Skin epidermis (tissue), 12 donors: ENCODE data around the gene CEP131.
A peak's percentile ranks its signal among the peaks of the same experiment; 100 is the strongest.
"Not testable (repeated sequence)": the region's sequence is repeated elsewhere in the genome, so short reads cannot be mapped to it uniquely, and the experiment has no call there.

Experiments
- H3K27ac ChIP-seq, 21 experiments: fragments of 200-600 bp; sonication (generic) in 11 of 21; one replicate each; pipeline ENCODE4 v1.5.0; 2020; ENCODE audit warnings: mild to moderate bottlenecking in 3 of 21, inconsistent platforms in 2 of 21, moderate library complexity in 2 of 21
- H3K4me3 ChIP-seq, 7 experiments: fragments of 200-600 bp; sonication (generic) in 2 of 7; one replicate each; pipeline ENCODE4 v1.5.0; 2020; ENCODE audit warnings: inconsistent platforms in 2 of 7, mild to moderate bottlenecking in 2 of 7, moderate library complexity in 1 of 7

The CEP131 gene

DNA sequence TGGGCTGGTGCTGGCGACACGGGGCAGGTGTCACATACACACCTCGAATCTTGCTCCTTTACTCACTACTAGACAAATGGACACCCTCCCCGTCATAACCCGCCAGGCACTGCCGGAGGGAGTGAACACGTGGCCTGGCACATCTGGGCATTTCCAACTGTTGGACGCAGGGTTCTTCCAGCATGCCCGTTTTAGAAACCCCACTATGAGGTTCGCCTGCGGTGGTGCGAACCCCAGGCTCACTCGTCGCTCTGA lies 6.8 kb upstream of the CEP131 start:
- Histone ChIP-seq H3K4me3 (no peak overlapping the region), H3K27ac (no peak overlapping the region)

- peak overlapping the region in 2 of 21 experiments; percentile 31 to 59 for H3K27ac ChIP-seq
- H3K4me3 ChIP-seq, result no peak overlapping the region
Observed at GRCh38 chr17:81228834-81229665, 6.3 kb upstream of the CEP131 start.

GRCh38 chr17:81228420-81228819 lies 5.7 kb upstream of the CEP131 start:
- Histone ChIP-seq H3K27ac (peak overlapping the region in 2 of 21 experiments; percentile 30 to 59), H3K4me3 (no peak overlapping the region)

GRCh38 chr17:81227630-81228029 lies 4.9 kb upstream of the CEP131 start:
- not testable (repeated sequence) for H3K27ac ChIP-seq, H3K4me3 ChIP-seq

- Histone ChIP-seq H3K27ac (peak overlapping the region in 9 of 21 experiments; percentile 17 to 74 (median 59)), H3K4me3 (peak overlapping the region; percentile 12 to 87 (median 81))
Observed at GRCh38 chr17:81223762-81224130, 981 bp upstream of the CEP131 start.

DNA sequence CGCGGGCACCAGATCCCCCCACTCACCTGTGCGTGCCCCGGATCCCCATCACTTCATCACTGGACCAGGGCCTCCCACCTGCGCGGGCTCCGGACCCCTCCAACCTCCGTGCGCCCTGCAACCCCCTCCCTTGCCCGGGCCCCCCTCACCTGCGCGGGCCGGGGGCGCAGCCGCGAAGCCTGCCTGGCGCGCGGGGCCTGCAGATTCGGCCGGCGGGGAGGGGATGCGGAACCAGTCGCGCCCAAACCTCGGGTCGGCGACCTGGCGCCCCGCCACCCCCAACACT lies 202 bp downstream of the CEP131 start:
- Histone ChIP-seq H3K4me3 (peak overlapping the region; percentile 73 to 87 (median 81)), H3K27ac (peak overlapping the region in 19 of 21 experiments; percentile 7 to 86 (median 63))

DNA sequence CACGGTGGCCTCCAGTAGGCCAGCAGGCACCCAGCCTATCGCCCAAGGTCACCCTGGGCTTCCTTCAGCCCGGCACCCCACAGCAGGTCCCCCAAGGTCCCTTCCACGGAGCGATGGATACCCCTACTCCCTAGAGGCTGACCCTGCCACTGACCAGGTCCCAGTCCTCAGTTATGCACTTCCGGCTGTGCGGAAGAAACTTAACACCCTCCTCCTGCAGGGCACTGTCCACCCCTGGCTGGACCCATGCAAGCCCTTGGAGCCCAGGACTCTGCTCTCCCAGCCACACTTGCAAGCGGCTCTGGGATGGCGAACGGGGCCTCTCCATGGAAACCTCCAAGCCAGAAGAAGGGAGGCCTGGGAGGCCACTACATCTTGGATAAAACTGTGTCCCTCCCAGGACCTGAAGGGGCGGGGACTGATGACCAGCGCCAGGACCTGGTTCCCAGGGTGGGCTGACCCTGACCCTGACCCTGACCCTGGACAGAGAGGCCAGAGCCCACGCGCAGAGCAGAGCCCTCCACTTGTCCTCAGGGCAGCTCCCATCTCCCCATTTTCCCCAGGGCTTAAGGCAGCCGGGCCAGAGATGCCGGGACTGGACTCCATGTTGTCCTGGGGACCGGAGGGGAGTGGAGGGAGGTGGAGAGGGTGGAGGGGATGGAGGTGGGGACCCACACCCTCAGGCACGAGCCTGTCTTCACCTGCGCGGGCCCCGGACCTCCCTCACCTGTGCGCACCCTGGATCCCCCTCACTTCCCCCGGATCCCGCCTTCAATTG lies 734 bp downstream of the CEP131 start:
- Histone ChIP-seq H3K4me3 (peak overlapping the region; percentile 73 to 87 (median 81)), H3K27ac (peak overlapping the region in 19 of 21 experiments; percentile 7 to 86 (median 63))

DNA sequence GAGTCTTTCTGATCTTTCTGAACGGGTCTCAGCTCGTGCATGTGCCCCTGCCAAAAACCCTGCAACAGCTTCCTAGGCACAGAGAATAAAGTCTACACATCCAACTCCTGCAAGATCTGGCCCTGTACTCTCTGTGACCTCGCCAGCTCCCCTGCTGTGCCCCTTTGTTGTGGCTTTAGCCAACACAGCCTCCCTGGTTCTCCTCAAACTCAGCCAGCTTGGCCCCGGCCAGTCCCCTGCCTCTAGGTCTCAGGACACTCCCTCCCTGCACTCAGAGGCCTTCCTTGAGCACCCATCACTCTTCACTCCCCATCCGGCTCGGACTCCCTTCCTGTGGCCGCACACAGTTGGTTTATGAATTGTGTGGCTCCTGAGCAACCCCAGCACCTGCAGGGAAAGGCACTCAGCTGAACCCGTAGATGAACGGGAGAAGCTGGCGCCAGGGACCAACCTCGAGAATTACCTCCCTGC lies 1.4 kb downstream of the CEP131 start:
- H3K4me3 ChIP-seq, result peak overlapping the region in 1 of 7 experiments; percentile 87
- no peak overlapping the region for H3K27ac ChIP-seq

GRCh38 chr17:81219476-81220180 lies 3.1 kb downstream of the CEP131 start:
- Histone ChIP-seq H3K4me3 (no peak overlapping the region), H3K27ac (no peak overlapping the region)

DNA sequence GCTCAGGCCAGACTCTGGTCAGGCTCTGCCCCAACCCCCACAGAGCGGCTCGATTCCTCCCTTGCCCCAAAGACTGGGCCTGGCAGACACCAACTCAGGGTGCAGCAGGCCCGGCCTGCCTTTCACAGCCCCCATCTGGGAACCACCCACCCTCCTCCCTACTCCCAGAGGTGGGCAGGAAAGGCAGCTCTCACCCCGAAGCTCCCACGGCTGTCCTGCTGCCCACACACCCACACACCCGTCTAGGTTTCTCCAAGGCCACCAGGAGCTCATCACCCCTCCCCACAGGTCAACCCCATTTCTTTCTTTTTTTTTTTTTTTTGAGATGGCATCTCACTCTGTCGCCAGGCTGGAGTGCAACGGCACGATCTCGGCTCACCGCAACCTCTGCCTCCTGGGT lies 3.8 kb downstream of the CEP131 start:
- no peak overlapping the region for H3K4me3 ChIP-seq
- no peak overlapping the region for H3K27ac ChIP-seq

DNA sequence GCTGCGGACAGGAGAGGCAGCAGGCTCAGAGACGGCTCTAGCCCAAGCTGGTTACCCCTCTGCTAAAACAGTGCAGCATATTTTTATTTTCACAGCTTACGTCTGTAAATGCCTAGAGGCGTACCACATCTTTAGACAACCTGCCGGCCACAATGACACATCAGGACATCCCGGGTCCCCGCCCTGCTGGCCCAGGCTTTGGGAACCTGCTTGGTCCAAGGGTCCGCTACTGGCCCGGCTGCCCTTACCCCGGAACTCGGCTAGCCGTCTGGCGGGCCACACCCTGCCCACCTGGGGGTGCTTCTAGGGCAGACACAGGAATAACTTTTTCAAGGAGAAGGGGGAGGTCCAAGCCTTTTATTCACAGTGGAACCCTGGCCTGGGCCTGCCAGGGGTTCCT lies 4.3 kb downstream of the CEP131 start:
- H3K4me3 ChIP-seq, result no peak overlapping the region

DNA sequence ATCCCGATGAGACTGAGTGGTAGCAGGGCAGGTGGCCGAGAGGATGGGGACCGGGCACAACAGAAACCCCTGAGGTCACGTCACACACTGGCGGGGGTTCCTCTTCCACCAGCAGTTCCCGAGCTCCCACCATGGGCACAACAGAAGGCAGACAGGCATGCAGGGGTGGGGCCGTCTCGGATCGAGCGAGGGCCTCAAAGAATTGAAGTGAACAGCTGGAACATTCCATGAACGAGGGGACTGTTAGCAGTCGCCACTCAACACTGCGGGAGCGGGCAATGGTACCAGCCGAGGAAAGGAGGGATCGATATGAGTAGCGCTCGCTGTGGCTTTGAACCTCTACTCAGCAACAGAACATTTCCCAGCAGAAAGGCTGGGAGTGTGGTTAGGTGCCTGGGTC lies 5.3 kb downstream of the CEP131 start:
- Histone ChIP-seq H3K4me3 (no peak overlapping the region), H3K27ac (no peak overlapping the region)

More for the DNA sequence above, 4.3 kb downstream of the CEP131 start:
- H3K27ac ChIP-seq, result no peak overlapping the region

DNA sequence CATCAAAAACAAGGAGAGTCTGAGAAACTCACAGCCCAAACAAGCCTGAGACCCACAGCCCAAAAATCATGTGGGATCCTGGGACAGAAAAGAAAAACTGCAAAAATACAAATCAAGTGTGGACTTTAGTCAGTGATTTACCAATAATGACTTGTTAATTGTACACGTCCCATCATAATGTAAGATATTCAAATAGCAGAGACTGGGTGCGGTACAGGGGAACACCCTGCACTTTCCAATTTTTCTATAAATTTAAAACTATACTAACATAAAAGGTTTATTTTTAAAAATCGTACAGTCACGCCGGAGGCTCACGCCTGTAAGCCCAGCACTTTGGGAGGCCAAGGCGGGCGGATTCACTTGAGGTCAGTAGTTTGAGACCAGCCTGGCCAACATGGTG lies 8.8 kb downstream of the CEP131 start:
- no peak overlapping the region for H3K27ac ChIP-seq
- no peak overlapping the region for H3K4me3 ChIP-seq

- no peak overlapping the region for H3K27ac ChIP-seq
- H3K4me3 ChIP-seq, result no peak overlapping the region
Observed at GRCh38 chr17:81212365-81212764, 10.4 kb downstream of the CEP131 start.

DNA sequence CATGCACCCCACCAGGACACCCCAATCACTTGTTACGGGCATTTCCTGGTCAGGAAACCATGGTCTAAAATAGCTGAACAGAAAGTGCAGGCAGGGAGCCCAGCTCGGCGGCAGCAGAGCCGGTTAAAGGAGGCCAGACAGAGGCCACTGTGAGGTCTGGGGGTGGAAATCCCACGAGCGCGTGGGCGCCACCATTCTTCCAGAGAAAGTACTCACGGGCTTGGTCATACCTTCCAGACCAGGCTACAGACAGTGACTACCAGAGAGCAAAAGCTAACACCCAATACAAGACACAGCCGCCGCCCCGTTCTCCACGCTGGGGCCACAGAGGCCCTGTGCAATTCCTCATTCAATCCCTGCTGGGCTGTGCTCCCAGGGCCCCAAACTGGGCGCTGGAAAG lies 11.9 kb downstream of the CEP131 start:
- Histone ChIP-seq H3K4me3 (no peak overlapping the region), H3K27ac (no peak overlapping the region)

- Histone ChIP-seq H3K4me3 (no peak overlapping the region), H3K27ac (no peak overlapping the region)
Observed at GRCh38 chr17:81210466-81210865, 12.3 kb downstream of the CEP131 start.

GRCh38 chr17:81209141-81209540 lies 13.6 kb downstream of the CEP131 start:
- Histone ChIP-seq H3K27ac (no peak overlapping the region), H3K4me3 (no peak overlapping the region)

- no peak overlapping the region for H3K4me3 ChIP-seq
- H3K27ac ChIP-seq, result no peak overlapping the region
Observed at GRCh38 chr17:81208651-81209050, 14.1 kb downstream of the CEP131 start.

DNA sequence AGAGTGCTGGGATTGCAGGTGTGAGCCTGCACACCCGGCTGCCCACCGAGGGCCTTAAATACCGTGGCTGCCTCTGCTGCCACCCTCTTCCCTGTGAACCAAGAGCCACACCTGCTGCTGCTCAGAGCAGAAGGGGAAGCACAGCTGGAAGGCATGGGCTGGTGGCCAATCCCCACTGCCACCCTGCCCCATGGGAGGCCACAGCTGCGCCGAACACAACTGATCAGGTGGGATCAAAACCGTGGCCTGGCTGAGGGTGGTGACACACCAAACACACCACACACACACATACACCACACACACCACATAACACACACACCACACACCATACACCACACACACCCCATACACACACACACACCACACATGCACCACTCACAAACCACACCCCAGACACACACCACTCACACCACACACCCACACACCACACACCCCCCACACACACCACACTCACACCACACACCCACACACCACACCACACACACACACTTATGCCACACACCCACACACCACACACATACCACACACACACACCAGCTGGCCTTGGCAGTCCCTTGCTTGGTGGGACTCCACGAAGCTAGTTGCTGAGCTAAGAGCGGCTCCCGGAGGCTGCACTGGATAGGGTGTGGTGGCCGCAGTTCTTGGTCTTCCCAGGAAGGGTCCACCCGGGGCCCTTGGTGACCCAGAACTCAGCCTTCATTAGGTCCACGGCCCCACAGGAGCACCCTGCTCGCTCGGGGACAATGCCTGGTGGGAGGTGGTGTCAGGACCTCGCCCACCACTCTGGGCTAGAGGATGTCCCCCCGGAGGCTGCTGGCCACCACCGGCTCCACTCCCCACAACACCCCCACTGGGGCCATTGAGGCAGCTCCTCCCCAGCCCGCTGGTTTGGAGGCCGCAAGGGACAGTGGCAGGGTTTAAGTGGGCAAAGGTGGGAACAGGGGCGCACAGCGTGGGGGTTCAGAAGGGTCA lies 14.9 kb downstream of the CEP131 start:
- H3K27ac ChIP-seq, result no peak overlapping the region

GRCh38 chr17:81206657-81207056 lies 16.1 kb downstream of the CEP131 start:
- Histone ChIP-seq H3K4me3 (no peak overlapping the region), H3K27ac (no peak overlapping the region)

More for the DNA sequence above, 14.9 kb downstream of the CEP131 start:
- H3K4me3 ChIP-seq, result no peak overlapping the region
